Mucosa of descending colon (tissue), 3 donors: ENCODE data around the gene ZNF543. TPM values are rescaled to one million over a fixed set of nuclear protein-coding genes. Genes with fewer than 3 reads are reported as not detected.

Experiments used
- ATAC-seq: fragments of 200-7000 bp; cut with Tn5 transposase; one replicate; pipeline ENCODE4 v1.9.1; 2020; ENCODE audit warnings: mild to moderate bottlenecking, moderate library complexity
- DNase-seq, 3 donors: peaks; one replicate each; pipeline ENCODE4 v3.0.0-alpha.2; 2020
- H3K36me3 ChIP-seq: fragments of 200-600 bp; one replicate; pipeline ENCODE4 v1.8.0; 2021; ENCODE audit warnings: low read depth, mild to moderate bottlenecking
- H3K4me1 ChIP-seq: fragments of 200-600 bp; one replicate; pipeline ENCODE4 v1.8.0; 2021; ENCODE audit warnings: low read depth, mild to moderate bottlenecking
- H3K4me3 ChIP-seq: fragments of 200-600 bp; one replicate; pipeline ENCODE4 v1.8.0; 2021; ENCODE audit warnings: mild to moderate bottlenecking
- H3K9me3 ChIP-seq: fragments of 200-600 bp; one replicate; pipeline ENCODE4 v1.8.0; 2021; ENCODE audit warnings: mild to moderate bottlenecking
- intact Hi-C, 2 donors: fragments of 100-400 bp; cut with DNase I in 1 of 2; cut with micrococcal nuclease in 1 of 2; formaldehyde crosslinking; loops; one replicate each; pipeline versions ENCODE4 v1.11.0 to v1.11.1; 2022; cut with DNase I, micrococcal nuclease
- total RNA-seq, 3 donors: library from RNA; stranded (reverse); fragmentation: NEBNext Ultra II Directional in 2 of 3; extraction: Animal tissue kit (Norgen Biotek cat#: 25700) in 2 of 3; gene quantifications; one replicate each; pipeline versions ENCODE4 v1.2.1 to v1.2.4, GENCODE V29; 2021 to 2023
- TF ChIP-seq, protein P1 (sequence below): fragments of 200-600 bp; IDR thresholded peaks from one replicate; pipeline ENCODE4 v1.8.0; 2022; ENCODE audit warnings: antibody characterized with exemption, mild to moderate bottlenecking
- donor health status: DM: no; HTN: no; CAD: no; lungs with moderate emphysema.
- donor health status: DM: no; HTN: no; CAD: no.
- donor health status: DM: no; HTN: yes; CAD: no.

ZNF543 gene
- total RNA-seq, 3 donors from 2014 or later, result 2.5 to 9.4 (median 3.6) TPM

DNA sequence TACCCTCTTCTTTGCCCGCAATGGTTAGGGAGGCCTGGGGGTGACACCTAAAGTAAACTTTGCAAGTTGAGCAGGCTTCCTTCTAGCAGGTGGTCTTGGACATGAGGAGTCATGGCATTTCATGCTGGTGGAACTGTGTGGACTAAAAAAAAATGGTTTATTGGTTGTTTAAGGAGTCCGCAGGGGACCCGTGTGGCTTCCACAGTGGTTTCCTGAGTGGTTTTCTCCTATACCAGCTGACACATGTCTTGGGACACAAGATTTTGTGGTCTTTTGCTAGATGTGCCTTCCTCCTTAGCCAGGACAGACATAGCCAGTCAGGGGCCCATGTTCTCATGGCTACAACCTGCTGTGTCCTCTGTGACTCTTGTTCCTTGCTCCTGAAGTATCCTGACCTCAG lies 1.5 kb downstream of the ZNF543 start:
- DNase-seq (no peak), ATAC-seq (no peak)
- no peak overlapping the region for H3K4me3 ChIP-seq
- peaks cover 8% of the 10 kb centered on the region for H3K9me3 ChIP-seq
- TF ChIP-seq, protein P1, sequence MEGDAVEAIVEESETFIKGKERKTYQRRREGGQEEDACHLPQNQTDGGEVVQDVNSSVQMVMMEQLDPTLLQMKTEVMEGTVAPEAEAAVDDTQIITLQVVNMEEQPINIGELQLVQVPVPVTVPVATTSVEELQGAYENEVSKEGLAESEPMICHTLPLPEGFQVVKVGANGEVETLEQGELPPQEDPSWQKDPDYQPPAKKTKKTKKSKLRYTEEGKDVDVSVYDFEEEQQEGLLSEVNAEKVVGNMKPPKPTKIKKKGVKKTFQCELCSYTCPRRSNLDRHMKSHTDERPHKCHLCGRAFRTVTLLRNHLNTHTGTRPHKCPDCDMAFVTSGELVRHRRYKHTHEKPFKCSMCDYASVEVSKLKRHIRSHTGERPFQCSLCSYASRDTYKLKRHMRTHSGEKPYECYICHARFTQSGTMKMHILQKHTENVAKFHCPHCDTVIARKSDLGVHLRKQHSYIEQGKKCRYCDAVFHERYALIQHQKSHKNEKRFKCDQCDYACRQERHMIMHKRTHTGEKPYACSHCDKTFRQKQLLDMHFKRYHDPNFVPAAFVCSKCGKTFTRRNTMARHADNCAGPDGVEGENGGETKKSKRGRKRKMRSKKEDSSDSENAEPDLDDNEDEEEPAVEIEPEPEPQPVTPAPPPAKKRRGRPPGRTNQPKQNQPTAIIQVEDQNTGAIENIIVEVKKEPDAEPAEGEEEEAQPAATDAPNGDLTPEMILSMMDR, result no peak
- intact Hi-C loops, result no loop called here
- H3K4me1 ChIP-seq, result peaks cover 11% of the 10 kb centered on the region
- no peaks in the 10 kb centered on the region for H3K36me3 ChIP-seq

DNA sequence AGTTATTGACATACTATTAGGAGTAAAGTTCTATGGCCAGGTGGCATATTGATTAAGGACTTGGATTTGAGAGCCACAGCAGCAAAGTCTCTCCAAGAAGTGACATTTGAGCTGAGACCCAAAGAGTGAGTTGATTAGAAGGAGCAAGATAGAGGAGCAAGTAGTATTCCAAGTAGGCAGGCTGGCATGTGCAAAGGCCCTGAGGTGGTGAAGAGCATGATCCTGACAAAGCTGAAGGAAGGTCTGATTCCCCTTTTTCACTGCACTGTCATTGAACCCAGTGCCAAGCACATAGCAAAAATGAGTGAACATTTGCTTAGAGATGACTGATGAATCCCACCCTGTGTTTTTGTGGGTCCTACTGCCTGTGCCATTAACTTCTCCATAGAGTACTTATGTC lies 4.7 kb downstream of the ZNF543 start:
- H3K4me1 ChIP-seq, result peaks cover 11% of the 10 kb centered on the region
- peaks cover 37% of the 10 kb centered on the region for H3K9me3 ChIP-seq
- no peak for ATAC-seq
- H3K4me3 ChIP-seq, result no peak overlapping the region
- H3K36me3 ChIP-seq, result peaks cover 14% of the 10 kb centered on the region
- intact Hi-C loops, result no loop called here
- TF ChIP-seq, protein P1, result no peak
- no peak for DNase-seq

DNA sequence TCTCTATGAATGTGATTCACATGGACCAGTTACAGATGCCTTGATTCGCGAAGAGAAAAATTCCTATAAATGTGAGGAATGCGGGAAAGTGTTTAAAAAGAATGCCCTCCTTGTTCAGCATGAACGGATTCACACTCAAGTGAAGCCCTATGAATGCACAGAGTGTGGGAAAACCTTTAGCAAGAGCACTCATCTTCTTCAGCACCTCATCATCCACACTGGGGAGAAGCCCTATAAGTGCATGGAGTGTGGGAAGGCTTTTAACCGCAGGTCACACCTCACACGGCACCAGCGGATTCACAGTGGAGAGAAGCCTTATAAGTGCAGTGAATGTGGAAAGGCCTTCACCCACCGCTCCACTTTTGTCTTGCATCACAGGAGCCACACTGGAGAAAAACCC lies 7.7 kb downstream of the ZNF543 start:
- Histone ChIP-seq H3K9me3 (peaks cover 52% of the 10 kb centered on the region), H3K4me3 (no peak overlapping the region), H3K36me3 (peaks cover 14% of the 10 kb centered on the region), H3K4me1 (no peaks in the 10 kb centered on the region)
- intact Hi-C loops, result no loop called here
- TF ChIP-seq, protein P1, result no peak
- no peak for DNase-seq
- ATAC-seq, result no peak

DNA sequence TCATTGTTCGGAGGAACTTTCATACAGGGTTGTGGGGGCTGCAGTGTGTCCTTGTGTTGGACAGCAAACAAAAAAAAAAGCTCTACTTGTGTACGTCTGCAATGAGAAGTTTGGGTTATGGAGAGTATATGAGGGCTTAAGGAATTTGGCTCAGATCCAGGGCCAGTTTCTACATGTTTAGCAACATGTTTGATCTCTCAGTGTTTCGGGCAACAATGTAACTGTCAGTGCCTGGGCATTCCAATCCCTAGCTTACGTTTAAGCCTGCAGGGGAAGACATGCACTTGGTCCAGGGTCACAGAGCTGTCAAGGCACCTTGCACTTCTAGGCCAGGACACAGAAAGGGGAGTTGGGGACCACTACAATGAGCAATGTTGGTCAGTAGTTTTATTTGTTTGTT lies 13.9 kb downstream of the ZNF543 start:
- H3K9me3 ChIP-seq, result peaks cover 21% of the 10 kb centered on the region
- no peak for ATAC-seq
- DNase-seq, result no peak
- H3K36me3 ChIP-seq, result no peaks in the 10 kb centered on the region
- intact Hi-C loops, result no loop called here
- TF ChIP-seq, protein P1, result no peak
- no peak overlapping the region for H3K4me3 ChIP-seq
- H3K4me1 ChIP-seq, result no peaks in the 10 kb centered on the region

DNA sequence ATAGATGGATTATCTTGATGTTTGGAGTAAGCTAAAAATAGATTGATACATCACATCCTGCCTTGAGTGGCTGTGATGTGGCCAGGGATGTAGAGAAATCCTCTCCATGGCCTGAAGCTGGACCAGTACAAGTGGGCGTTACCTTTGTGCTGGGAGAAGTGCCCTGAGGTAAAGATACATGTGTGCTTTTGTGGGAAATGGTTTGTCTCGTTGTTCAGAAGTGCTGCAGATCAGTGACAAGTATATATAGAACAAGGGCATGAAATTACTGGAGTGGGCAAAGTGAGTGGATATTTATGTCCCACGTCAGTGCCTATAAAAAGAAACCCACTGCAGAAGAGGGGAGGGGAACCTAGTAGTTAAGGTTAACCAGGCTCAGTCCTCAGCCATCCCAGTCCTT lies 18.6 kb downstream of the ZNF543 start:
- no peaks in the 10 kb centered on the region for H3K4me1 ChIP-seq
- no peaks in the 10 kb centered on the region for H3K9me3 ChIP-seq
- no peak overlapping the region for H3K4me3 ChIP-seq
- DNase-seq (no peak), ATAC-seq (no peak)
- no peaks in the 10 kb centered on the region for H3K36me3 ChIP-seq
- TF ChIP-seq, protein P1, result no peak
- intact Hi-C loops, result no loop called here

DNA sequence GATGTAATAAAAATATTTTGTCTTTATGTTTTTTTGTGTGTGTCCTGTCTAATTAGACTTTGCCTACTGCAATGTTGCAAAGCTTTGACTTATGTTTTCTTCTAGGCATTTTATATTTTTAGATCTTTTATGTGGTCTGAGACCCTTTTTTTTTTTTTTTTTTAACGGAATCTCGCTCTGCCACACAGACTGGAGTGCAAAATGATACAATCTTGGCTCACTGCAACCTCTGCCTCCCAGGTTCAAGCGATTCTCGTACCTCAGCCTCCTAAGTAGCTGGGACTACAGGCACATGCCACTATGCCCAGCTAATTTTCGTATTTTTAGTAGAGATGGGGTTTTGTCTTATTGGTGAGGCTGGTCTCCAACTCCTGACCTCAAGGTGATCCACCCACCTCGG lies 22.3 kb downstream of the ZNF543 start:
- Histone ChIP-seq H3K36me3 (no peaks in the 10 kb centered on the region), H3K4me3 (no peak overlapping the region), H3K4me1 (no peaks in the 10 kb centered on the region), H3K9me3 (no peaks in the 10 kb centered on the region)
- ATAC-seq (no peak), DNase-seq (no peak)
- TF ChIP-seq, protein P1, result no peak
- intact Hi-C loops, result no loop called here
